ENCODE measurements around the gene TRIP6.

DNA sequence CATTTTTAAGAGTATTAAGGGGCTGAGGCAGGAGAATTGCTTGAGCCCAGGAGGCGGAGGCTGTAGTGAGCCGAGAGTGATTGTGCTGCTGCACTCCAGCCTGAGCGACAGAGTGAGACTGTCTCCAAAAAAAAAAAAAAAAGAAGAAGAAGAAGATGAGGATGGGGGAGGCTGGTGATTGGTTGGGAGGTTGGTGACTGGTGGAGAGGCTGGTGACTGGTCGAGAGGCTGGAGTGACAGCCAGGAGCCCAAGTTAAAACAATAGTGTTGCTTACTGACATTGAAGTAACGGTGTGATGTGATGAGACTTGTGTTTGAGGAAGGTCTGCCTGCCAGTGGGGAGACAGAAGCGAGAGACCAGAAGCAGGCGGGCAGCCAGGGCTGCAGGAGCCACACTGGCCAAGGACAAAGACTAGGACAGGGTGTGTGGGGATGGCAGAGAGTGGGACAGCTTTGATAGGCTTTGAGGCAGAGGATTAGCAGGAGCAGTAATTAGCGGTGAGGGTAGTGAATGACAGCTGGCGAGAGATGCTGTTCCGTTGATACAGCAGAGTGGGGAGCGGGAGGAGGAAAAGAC lies 12.6 kb downstream of the TRIP6 start:
- TF ChIP-seq CTCF (IDR thresholded peaks at IDR 0.05) = no peak
- TF ChIP-seq EZH2phosphoT487 (IDR thresholded peaks at IDR 0.05) = no peak
- TF ChIP-seq EZH2 (IDR thresholded peaks at IDR 0.05) = no peak

All from neural progenitor cell (in vitro differentiated cells).